Measurements from ENCODE around the gene XRCC5.

XRCC5 gene

GRCh38 chr2:216229277-216229914 lies 120.2 kb downstream of the XRCC5 start:
- H3K9ac ChIP-seq (ENCODE audit: low read length in 2 of 2), result no peak overlapping the region
- H3K27me3 ChIP-seq (ENCODE audit: control insufficient read depth in 1 of 2, insufficient read depth in 2 of 2, low read length in 2 of 2), result no peaks in the 10 kb centered on the region
- peaks cover 5 to 10% of the 10 kb centered on the region in 2 donors for H3K9me3 ChIP-seq (ENCODE audit: control insufficient read depth in 2 of 2, low read length in 2 of 2)
- no peaks in the 10 kb centered on the region for H3K4me1 ChIP-seq (ENCODE audit: control insufficient read depth, insufficient read depth, low read length)
- no peaks in the 10 kb centered on the region for H3K36me3 ChIP-seq (ENCODE audit: control insufficient read depth in 2 of 2, insufficient read depth in 2 of 2, low read length in 2 of 2)
- no peak overlapping the region for H3K4me3 ChIP-seq (ENCODE audit: low read length in 2 of 2)
- no peak overlapping the region for H3K27ac ChIP-seq (ENCODE audit: low read length)

DNA sequence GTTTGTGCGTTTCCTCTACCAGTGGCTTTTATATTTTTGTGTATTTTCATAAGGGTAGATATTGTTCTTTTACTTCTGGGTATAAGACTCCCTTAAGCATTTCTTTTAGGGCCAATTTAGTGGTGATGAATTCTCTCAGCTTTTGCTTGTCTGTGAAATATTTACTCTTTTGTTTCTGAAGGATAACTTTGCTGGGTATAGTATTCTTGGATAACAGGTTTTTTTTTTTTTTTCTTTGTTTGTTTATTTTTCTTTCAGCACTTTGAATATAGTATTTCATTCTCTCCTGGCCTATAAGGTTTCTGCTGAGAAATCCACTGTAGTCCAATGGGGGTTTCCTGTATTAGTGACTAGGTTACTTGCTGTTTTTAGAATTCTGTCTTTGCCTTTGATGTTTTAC lies 122.7 kb downstream of the XRCC5 start:
- Histone ChIP-seq H3K27ac (ENCODE audit: low read length) (no peak overlapping the region), H3K27me3 (ENCODE audit: control insufficient read depth in 1 of 2, insufficient read depth in 2 of 2, low read length in 2 of 2) (no peaks in the 10 kb centered on the region), H3K9ac (ENCODE audit: low read length in 2 of 2) (no peak overlapping the region), H3K36me3 (ENCODE audit: control insufficient read depth in 2 of 2, insufficient read depth in 2 of 2, low read length in 2 of 2) (no peaks in the 10 kb centered on the region), H3K4me3 (ENCODE audit: low read length in 2 of 2) (no peak overlapping the region), H3K4me1 (ENCODE audit: control insufficient read depth, insufficient read depth, low read length) (no peaks in the 10 kb centered on the region), H3K9me3 (ENCODE audit: control insufficient read depth in 2 of 2, low read length in 2 of 2) (peaks cover 5 to 10% of the 10 kb centered on the region in 2 donors)

DNA sequence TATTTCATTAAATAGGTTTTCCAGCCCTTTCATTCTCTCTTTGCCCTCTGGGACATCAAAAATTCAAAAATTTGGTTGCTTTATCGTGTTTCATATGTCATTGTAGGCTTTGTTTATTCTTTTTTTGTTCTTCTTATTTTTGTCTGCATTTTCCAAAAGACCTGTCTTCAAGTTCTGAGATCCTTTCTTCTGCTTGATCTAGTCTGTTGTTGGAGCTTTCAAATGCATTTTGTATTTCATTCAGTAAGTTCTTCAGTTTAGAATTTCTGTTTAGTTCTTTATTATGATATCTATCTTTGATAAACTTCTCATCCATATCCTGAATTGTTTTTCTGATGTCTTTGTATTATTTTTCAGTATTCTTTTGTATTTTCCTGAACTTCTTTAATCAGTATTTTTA lies 123.6 kb downstream of the XRCC5 start:
- Histone ChIP-seq H3K9ac (ENCODE audit: low read length in 2 of 2) (no peak overlapping the region), H3K27ac (ENCODE audit: low read length) (no peak overlapping the region), H3K27me3 (ENCODE audit: control insufficient read depth in 1 of 2, insufficient read depth in 2 of 2, low read length in 2 of 2) (no peaks in the 10 kb centered on the region), H3K9me3 (ENCODE audit: control insufficient read depth in 2 of 2, low read length in 2 of 2) (peaks cover 5 to 10% of the 10 kb centered on the region in 2 donors), H3K4me1 (ENCODE audit: control insufficient read depth, insufficient read depth, low read length) (no peaks in the 10 kb centered on the region), H3K4me3 (ENCODE audit: low read length in 2 of 2) (no peak overlapping the region), H3K36me3 (ENCODE audit: control insufficient read depth in 2 of 2, insufficient read depth in 2 of 2, low read length in 2 of 2) (no peaks in the 10 kb centered on the region)

DNA sequence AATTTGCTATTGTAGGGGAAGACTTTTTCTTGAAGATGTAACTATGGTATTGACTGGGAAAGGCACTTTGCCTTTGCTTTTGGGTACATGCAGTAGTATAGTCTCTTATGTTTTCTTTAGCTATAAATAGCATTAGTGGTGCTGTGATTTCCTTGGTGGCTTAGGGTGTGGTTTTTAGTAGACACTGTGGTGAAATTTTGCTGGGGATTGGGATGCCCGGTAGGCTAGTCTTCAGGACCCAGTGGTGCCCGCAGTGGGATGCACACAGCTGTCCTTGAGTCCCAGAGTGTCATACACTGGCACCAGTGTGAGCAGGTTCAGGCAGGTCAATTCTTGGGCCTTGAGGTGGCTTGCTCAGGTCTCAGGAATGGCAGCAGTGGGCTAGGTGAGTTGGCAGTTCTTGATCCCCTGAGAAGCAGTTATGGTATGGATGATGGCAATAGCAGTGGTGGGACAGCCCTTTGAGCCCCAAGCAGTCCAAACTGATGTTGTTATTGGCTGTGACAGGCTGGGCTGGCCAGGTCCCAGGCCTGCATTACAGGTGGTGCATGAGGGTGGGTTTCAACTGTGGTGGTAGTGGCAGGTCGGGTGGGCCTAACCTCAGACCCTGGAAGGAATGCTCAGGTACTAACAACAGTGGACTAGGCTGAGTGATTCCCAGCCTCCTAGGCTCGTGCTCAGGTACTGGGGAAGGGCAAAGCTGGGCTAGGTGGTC lies 124.3 kb downstream of the XRCC5 start:
- no peak overlapping the region for H3K4me3 ChIP-seq (ENCODE audit: low read length in 2 of 2)
- peaks cover 5 to 10% of the 10 kb centered on the region in 2 donors for H3K9me3 ChIP-seq (ENCODE audit: control insufficient read depth in 2 of 2, low read length in 2 of 2)
- no peaks in the 10 kb centered on the region for H3K4me1 ChIP-seq (ENCODE audit: control insufficient read depth, insufficient read depth, low read length)
- H3K27me3 ChIP-seq (ENCODE audit: control insufficient read depth in 1 of 2, insufficient read depth in 2 of 2, low read length in 2 of 2), result no peaks in the 10 kb centered on the region
- no peaks in the 10 kb centered on the region for H3K36me3 ChIP-seq (ENCODE audit: control insufficient read depth in 2 of 2, insufficient read depth in 2 of 2, low read length in 2 of 2)
- no peak overlapping the region for H3K9ac ChIP-seq (ENCODE audit: low read length in 2 of 2)
- no peak overlapping the region for H3K27ac ChIP-seq (ENCODE audit: low read length)

DNA sequence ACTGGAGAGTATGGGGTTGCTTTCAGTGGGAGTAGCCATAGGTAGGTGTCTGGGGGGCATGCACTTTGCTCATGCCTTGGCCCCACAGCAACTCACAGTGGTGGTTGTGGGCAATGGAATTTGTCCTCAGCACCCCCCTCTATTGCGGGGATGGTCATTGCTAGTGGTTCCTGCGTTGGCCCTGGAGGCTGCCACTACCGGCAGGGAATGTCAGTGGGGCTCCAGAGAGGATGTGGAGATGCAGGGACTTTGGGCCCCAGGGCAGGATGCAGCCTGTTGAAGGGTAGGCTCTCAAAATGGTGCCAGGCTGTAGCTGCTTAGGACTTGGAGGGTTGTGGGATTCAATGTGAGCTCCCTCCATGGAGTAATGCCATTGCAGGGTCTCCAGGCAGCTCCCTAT lies 125.0 kb downstream of the XRCC5 start:
- H3K36me3 ChIP-seq (ENCODE audit: control insufficient read depth in 2 of 2, insufficient read depth in 2 of 2, low read length in 2 of 2), result no peaks in the 10 kb centered on the region
- peaks cover 5 to 10% of the 10 kb centered on the region in 2 donors for H3K9me3 ChIP-seq (ENCODE audit: control insufficient read depth in 2 of 2, low read length in 2 of 2)
- no peaks in the 10 kb centered on the region for H3K27me3 ChIP-seq (ENCODE audit: control insufficient read depth in 1 of 2, insufficient read depth in 2 of 2, low read length in 2 of 2)
- no peak overlapping the region for H3K9ac ChIP-seq (ENCODE audit: low read length in 2 of 2)
- no peaks in the 10 kb centered on the region for H3K4me1 ChIP-seq (ENCODE audit: control insufficient read depth, insufficient read depth, low read length)
- no peak overlapping the region for H3K4me3 ChIP-seq (ENCODE audit: low read length in 2 of 2)
- H3K27ac ChIP-seq (ENCODE audit: low read length), result no peak overlapping the region

- peaks cover 5 to 10% of the 10 kb centered on the region in 2 donors for H3K9me3 ChIP-seq (ENCODE audit: control insufficient read depth in 2 of 2, low read length in 2 of 2)
- H3K27ac ChIP-seq (ENCODE audit: low read length), result no peak overlapping the region
- H3K9ac ChIP-seq (ENCODE audit: low read length in 2 of 2), result no peak overlapping the region
- no peaks in the 10 kb centered on the region for H3K4me1 ChIP-seq (ENCODE audit: control insufficient read depth, insufficient read depth, low read length)
- H3K27me3 ChIP-seq (ENCODE audit: control insufficient read depth in 1 of 2, insufficient read depth in 2 of 2, low read length in 2 of 2), result no peaks in the 10 kb centered on the region
- H3K4me3 ChIP-seq (ENCODE audit: low read length in 2 of 2), result no peak overlapping the region
- no peaks in the 10 kb centered on the region for H3K36me3 ChIP-seq (ENCODE audit: control insufficient read depth in 2 of 2, insufficient read depth in 2 of 2, low read length in 2 of 2)
Measured at GRCh38 chr2:216235462-216235861, 126.3 kb downstream of the XRCC5 start.

DNA sequence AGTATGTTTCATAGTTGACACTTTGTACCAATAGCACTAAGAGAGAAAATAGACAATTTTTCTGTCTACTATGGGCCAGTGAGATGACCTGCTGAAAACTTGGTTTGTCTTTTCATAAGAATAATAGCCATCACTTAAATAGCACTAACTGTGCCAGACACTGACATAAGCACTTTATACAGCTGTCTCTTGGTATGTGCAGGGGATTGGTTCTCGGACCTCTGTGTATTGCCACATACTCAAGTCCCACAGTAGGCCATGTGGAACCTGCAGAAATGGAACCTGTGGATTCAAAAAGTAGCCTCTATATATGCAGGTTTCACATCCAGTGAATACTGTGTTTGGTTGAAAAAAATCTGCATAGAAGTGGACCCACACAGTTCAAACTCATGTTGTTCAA lies 126.7 kb downstream of the XRCC5 start:
- H3K4me1 ChIP-seq (ENCODE audit: control insufficient read depth, insufficient read depth, low read length), result no peaks in the 10 kb centered on the region
- H3K9ac ChIP-seq (ENCODE audit: low read length in 2 of 2), result no peak overlapping the region
- H3K27ac ChIP-seq (ENCODE audit: low read length), result no peak overlapping the region
- H3K9me3 ChIP-seq (ENCODE audit: control insufficient read depth in 2 of 2, low read length in 2 of 2), result peaks cover 5 to 10% of the 10 kb centered on the region in 2 donors
- no peaks in the 10 kb centered on the region for H3K27me3 ChIP-seq (ENCODE audit: control insufficient read depth in 1 of 2, insufficient read depth in 2 of 2, low read length in 2 of 2)
- no peaks in the 10 kb centered on the region for H3K36me3 ChIP-seq (ENCODE audit: control insufficient read depth in 2 of 2, insufficient read depth in 2 of 2, low read length in 2 of 2)
- no peak overlapping the region for H3K4me3 ChIP-seq (ENCODE audit: low read length in 2 of 2)

- H3K36me3 ChIP-seq (ENCODE audit: control insufficient read depth in 2 of 2, insufficient read depth in 2 of 2, low read length in 2 of 2), result no peaks in the 10 kb centered on the region
- H3K9me3 ChIP-seq (ENCODE audit: control insufficient read depth in 2 of 2, low read length in 2 of 2), result peaks cover 5 to 9% of the 10 kb centered on the region in 2 donors
Measured at GRCh38 chr2:216236486-216236885, 127.3 kb downstream of the XRCC5 start.

GRCh38 chr2:216242365-216242764 lies 133.2 kb downstream of the XRCC5 start:
- no peak overlapping the region for H3K4me3 ChIP-seq (ENCODE audit: low read length in 2 of 2)
- H3K4me1 ChIP-seq (ENCODE audit: control insufficient read depth, insufficient read depth, low read length), result no peaks in the 10 kb centered on the region
- H3K36me3 ChIP-seq (ENCODE audit: control insufficient read depth in 2 of 2, insufficient read depth in 2 of 2, low read length in 2 of 2), result no peaks in the 10 kb centered on the region
- no peak overlapping the region for H3K27ac ChIP-seq (ENCODE audit: low read length)
- H3K9ac ChIP-seq (ENCODE audit: low read length in 2 of 2), result no peak overlapping the region
- no peaks in the 10 kb centered on the region for H3K9me3 ChIP-seq (ENCODE audit: control insufficient read depth in 2 of 2, low read length in 2 of 2)
- no peaks in the 10 kb centered on the region for H3K27me3 ChIP-seq (ENCODE audit: control insufficient read depth in 1 of 2, insufficient read depth in 2 of 2, low read length in 2 of 2)

More at GRCh38 chr2:216236486-216236885, 127.3 kb downstream of the XRCC5 start:
- H3K4me3 ChIP-seq (ENCODE audit: low read length in 2 of 2), result no peak overlapping the region
- H3K9ac ChIP-seq (ENCODE audit: low read length in 2 of 2), result no peak overlapping the region
- no peaks in the 10 kb centered on the region for H3K4me1 ChIP-seq (ENCODE audit: control insufficient read depth, insufficient read depth, low read length)
- no peak overlapping the region for H3K27ac ChIP-seq (ENCODE audit: low read length)
- H3K27me3 ChIP-seq (ENCODE audit: control insufficient read depth in 1 of 2, insufficient read depth in 2 of 2, low read length in 2 of 2), result no peaks in the 10 kb centered on the region

DNA sequence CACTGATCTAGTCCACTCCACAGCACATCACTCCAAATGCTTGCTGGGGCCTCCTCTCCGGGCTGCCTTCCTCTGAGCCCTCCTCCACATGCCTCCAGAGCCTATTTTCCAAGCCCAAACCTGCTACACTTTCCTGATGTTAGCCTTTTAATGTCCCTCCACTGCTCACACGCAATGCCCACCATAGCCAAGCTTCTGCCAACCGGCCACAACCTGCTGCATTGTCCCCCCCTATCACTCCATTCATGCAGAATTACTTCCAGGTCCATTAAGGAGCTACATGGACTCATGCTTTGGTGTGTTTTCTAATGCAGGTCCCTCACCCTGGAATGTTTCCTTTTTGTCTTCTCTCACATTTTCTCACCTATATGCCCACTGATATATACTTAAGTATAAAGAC lies 133.9 kb downstream of the XRCC5 start:
- H3K27me3 ChIP-seq (ENCODE audit: control insufficient read depth in 1 of 2, insufficient read depth in 2 of 2, low read length in 2 of 2), result no peaks in the 10 kb centered on the region
- H3K27ac ChIP-seq (ENCODE audit: low read length), result no peak overlapping the region
- no peaks in the 10 kb centered on the region for H3K9me3 ChIP-seq (ENCODE audit: control insufficient read depth in 2 of 2, low read length in 2 of 2)
- H3K36me3 ChIP-seq (ENCODE audit: control insufficient read depth in 2 of 2, insufficient read depth in 2 of 2, low read length in 2 of 2), result no peaks in the 10 kb centered on the region
- no peak overlapping the region for H3K4me3 ChIP-seq (ENCODE audit: low read length in 2 of 2)
- H3K9ac ChIP-seq (ENCODE audit: low read length in 2 of 2), result no peak overlapping the region
- H3K4me1 ChIP-seq (ENCODE audit: control insufficient read depth, insufficient read depth, low read length), result no peaks in the 10 kb centered on the region

DNA sequence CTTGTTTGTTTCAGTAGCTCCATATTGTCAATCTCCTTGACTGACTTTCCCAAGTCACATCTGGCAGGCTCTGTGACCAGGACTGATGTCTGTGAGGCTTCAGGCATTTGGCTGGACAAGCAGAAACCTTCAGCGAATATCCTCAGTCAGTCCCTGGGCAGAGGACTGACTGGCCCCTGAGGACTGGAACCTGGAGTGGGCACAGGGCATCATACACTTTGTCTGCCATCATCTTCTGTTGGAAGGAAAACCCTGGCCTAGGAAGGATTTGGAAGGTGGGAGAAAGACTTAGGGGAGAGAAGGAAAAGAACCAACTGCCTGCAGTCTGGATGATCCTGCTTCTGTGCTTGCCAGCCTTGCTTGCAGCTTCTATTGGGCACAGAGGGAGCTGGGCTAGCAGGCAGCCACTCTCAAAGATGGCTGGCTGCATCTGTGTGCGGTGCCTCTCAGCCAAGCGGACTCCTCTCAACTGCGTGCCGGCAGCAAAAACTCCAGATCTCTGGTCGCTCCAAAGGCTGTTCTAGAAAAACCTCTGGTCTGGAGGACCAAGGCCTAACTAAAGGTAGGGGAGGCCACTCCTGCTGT lies 136.3 kb downstream of the XRCC5 start:
- Histone ChIP-seq H3K4me1 (ENCODE audit: control insufficient read depth, insufficient read depth, low read length) (no peaks in the 10 kb centered on the region), H3K27me3 (ENCODE audit: control insufficient read depth in 1 of 2, insufficient read depth in 2 of 2, low read length in 2 of 2) (no peaks in the 10 kb centered on the region), H3K4me3 (ENCODE audit: low read length in 2 of 2) (no peak overlapping the region), H3K9me3 (ENCODE audit: control insufficient read depth in 2 of 2, low read length in 2 of 2) (peaks cover 0 to 7% of the 10 kb centered on the region in 2 donors), H3K36me3 (ENCODE audit: control insufficient read depth in 2 of 2, insufficient read depth in 2 of 2, low read length in 2 of 2) (no peaks in the 10 kb centered on the region), H3K27ac (ENCODE audit: low read length) (no peak overlapping the region), H3K9ac (ENCODE audit: low read length in 2 of 2) (no peak overlapping the region)

Measured in stomach smooth muscle (tissue), 2 donors.